OCI-M2 (cell line): ENCODE measurements around the gene PPP1R14C.

ENCODE experiments used
- DNase-seq: peaks from one replicate; lab custom pipeline; 2025; ENCODE audit not compliant: unreplicated experiment; lab: John Stamatoyannopoulos, UW

Gene PPP1R14C

GRCh38 chr6:150245148-150245935 is 102.5 kb downstream of the PPP1R14C start:
- no peak for DNase-seq

DNA sequence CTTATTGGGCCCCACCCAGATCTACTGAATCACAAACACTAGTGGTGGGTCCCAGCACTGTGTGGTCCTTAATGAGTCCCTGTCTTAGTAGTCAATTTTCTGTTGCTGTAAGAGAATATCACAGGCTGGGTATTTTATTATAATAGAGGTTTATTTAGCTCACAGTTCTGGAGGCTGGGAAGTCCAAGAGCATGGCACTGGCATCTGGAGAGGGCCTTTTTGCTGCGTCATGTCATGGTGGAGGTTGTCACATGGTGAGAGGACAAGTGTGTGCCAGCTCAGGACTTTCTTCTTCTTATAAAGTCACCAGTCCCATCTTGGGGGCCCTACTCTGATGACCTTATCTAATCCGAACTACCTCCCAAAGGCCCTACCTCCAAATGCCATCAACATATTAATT is 105.0 kb downstream of the PPP1R14C start:
- no peak for DNase-seq

GRCh38 chr6:150248300-150248699 is 105.5 kb downstream of the PPP1R14C start:
- DNase-seq, result no peak

GRCh38 chr6:150249261-150249660 is 106.4 kb downstream of the PPP1R14C start:
- DNase-seq, result no peak

DNA sequence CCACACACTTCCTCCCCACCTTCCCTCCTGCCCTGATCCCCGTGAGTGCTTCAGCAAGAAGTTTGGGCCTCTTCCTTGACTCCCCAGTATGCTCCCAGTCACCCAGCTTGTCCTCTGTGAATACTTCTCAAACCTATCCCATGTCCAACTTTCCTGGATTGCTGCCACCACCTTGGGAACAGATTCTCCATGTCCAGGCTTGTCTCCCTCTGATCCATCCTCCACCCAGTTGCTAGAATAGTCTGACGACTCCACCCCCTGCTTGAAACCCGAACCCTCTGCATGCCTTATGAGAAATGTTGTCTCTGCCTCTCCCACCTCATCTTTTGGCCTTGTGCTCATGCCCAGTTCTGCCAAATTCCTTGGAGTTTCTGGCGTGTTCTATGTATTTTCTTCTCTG is 108.0 kb downstream of the PPP1R14C start:
- no peak for DNase-seq

- no peak for DNase-seq
Observed at GRCh38 chr6:150251566-150252186, 108.8 kb downstream of the PPP1R14C start.

- no peak for DNase-seq
Observed at GRCh38 chr6:150252714-150253444, 110.0 kb downstream of the PPP1R14C start.

DNA sequence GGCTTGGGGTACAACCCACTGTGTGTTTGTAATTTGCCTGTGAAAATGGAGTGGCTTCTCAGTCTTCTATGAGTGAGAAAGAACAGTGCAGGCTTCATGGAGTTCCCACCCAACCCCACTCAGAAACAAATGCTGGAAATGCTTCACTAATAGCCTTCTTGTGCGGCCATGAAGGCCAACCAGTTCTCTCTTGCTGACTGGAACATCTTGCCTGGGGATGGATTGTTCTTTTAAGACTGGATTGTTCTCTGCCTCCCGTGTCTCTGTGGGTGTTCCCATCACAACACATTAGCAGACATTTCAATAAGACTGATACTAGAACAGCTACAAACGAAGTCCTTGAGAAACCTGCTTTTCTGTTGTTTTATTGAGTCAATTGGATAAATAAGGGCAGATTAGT is 110.6 kb downstream of the PPP1R14C start:
- no peak for DNase-seq

DNA sequence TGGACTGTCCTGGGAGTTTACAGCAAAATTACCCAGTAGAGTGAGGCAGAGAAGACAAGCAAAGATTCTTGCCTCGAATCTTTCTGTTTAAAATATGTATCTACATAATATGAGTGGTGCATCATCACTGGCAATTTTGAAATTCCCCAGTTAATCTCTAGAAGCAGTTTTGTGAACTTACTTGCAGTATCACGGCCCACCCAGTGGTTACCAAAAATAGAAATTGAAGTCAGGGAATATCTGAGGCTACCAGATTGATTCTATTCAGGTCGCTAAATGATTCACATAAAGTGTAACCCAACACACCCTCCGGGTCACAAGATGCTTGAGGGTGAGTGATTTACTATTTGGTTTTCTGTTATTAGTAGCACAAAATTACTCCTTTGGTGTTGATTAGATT is 111.9 kb downstream of the PPP1R14C start:
- DNase-seq, result no peak

- no peak for DNase-seq
Observed at GRCh38 chr6:150255840-150256239, 113.0 kb downstream of the PPP1R14C start.

- no peak for DNase-seq
Observed at GRCh38 chr6:150256618-150257272, 113.9 kb downstream of the PPP1R14C start.

GRCh38 chr6:150258381-150258780 is 115.5 kb downstream of the PPP1R14C start:
- DNase-seq, result no peak

GRCh38 chr6:150260931-150261330 is 118.1 kb downstream of the PPP1R14C start:
- no peak for DNase-seq

DNA sequence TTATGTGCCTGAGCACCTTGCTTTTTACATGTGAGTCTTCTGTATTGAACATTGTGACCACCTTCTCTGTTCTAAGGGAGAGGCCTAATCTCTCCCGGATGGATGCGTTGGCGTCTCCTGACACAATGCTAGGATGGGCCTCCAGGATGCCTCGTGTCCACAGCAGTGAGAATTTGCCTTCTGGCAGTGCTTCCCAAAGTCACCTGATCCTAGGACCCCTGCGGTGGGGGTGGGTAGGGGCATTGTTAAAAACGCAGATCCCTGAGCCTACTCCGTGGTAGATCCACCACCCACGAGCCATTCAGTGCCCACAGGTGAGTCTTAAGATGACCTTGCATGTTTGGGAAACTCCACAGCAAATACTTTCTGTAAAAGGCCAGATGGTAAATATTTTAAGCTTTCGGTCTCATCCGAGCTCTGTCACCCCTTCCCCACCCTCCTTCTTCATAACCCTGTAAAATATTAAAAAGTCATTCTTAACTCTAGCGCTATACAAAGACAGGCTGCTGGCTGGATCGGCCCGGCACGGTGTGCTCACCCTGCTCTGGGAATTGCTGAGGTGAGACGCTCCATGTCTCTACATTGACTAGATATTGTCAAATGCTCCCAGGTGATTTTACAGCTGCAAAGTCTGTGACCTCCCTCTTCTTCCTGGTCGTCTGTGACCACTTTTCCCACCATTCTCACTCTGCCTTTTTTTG is 119.3 kb downstream of the PPP1R14C start:
- no peak for DNase-seq

- no peak for DNase-seq
Observed at GRCh38 chr6:150263765-150264404, 121.0 kb downstream of the PPP1R14C start.

DNA sequence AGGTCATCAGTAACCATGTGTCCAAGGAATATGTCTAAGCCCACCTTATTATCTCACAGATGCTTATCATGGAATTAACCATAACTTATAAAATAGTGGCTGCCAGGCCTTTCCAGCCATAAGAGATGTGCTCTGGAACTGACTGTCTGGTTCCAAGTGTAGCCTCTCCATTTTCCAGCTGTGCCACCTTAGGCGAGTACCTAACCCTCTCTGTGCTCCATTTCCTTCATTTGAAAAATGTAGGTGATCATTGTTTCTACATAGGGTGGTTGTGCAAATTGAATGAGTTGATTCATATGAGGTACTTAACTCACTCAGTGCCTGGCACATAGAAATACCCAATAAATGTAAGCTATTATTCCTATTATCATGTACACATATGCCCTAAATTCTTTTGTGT is 123.5 kb downstream of the PPP1R14C start:
- DNase-seq, result no peak

DNA sequence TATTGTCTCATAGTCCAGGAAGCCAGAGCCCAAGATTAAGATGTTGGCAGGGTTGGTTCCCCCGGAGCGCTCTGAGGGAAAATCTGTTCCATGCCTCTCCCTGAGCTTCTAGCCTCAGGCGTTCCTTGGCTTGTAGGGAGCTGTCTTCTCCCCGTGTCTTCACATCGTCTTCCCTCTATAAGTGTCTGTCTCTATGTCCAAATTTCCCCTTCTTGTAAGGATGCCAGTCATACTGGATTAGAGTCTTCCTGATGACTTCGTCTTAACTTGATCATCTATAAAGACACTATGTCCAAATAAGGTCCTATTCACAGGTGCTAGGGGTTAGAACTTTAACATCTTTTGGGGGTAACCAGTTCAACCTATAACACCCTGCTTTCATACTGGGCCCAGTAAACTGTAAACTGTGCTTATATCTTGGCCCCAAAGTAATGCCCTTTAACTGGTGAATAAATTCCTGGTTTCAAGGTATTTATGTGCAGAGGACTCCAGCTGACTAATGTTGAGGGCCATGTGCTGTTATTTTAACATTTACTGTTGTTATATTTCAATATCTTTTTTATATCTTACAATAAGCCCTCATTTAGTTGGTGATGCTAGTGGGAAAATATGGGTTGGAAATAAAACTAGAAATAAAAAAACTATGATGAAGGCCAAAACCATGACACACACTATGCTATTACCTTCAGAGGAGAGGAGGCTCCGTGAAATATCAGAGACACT is 124.3 kb downstream of the PPP1R14C start:
- DNase-seq, result no peak

DNA sequence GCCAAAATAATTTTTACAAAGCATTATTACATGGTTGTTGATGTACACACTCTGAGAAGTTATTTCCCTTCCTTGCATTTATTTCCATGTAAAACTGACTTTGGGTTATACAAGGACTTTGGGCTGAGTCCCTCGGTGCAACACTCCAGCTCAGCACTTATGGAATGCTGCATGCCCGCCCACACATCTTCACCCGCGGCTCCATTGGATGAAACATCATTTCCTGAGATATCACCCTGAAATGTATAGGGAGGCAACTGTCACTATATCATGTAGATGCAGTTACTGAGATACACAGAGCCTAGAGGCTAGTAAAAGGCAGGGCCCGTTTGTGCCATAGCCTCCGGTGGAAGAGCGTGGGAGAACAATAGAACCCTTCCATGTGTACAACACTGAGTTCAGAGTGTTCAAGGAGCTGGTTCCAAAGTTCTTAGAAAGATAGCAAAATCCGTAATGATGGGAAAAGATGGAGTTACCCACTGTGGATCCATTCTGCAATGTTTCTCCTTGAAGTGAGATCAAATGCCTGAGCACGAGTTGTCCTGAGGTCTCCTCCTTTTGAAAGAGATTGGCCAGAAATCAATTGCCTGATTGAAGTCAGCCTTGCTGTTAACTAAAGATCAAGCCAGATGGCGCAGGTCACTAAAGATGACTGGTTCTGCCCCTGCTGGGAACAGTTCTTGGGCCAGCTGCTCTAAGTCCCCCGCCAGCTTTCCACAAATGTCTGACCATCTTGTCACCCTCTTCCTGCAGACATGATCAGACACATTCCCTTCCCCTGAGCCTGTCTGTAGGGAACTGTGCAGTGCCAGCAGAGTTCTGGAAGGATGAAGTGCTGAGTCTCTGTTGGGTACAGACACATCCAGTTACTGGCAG is 125.1 kb downstream of the PPP1R14C start:
- DNase-seq, result no peak
